Muscle layer of duodenum (tissue), 2 donors: ENCODE measurements around the gene ADAP1.

Source experiments
- H3K27ac ChIP-seq: one replicate; pipeline ENCODE4 v1.7.0; 2013; ENCODE audit warnings: mild to moderate bottlenecking, low read length
- H3K27me3 ChIP-seq: one replicate; pipeline ENCODE4 v1.7.0; 2013; ENCODE audit warnings: low read depth, mild to moderate bottlenecking, control low read depth, low read length
- H3K36me3 ChIP-seq, 2 donors: one replicate each; pipeline ENCODE4 v1.7.0; 2013; ENCODE audit warnings: low read length in 2 of 2, control low read depth in 1 of 2, mild to moderate bottlenecking in 1 of 2; ENCODE audit not compliant: insufficient read depth in 2 of 2, control insufficient read depth in 1 of 2
- H3K4me1 ChIP-seq, 2 donors: one replicate each; pipeline ENCODE4 v1.7.0; 2013; ENCODE audit warnings: low read length in 2 of 2, mild to moderate bottlenecking in 2 of 2, control low read depth in 1 of 2, moderate library complexity in 1 of 2; ENCODE audit not compliant: insufficient read depth in 2 of 2, control insufficient read depth in 1 of 2
- H3K4me3 ChIP-seq, 2 donors: one replicate each; pipeline ENCODE4 v1.7.0; 2013; ENCODE audit warnings: low read length in 2 of 2, low read depth in 1 of 2, mild to moderate bottlenecking in 1 of 2
- H3K9me3 ChIP-seq, 2 donors: one replicate each; pipeline ENCODE4 v1.7.0; 2013; ENCODE audit warnings: low read length in 2 of 2, control low read depth in 1 of 2, mild to moderate bottlenecking in 1 of 2; ENCODE audit not compliant: control insufficient read depth in 1 of 2
- donor health status: healthy.

Gene ADAP1

GRCh38 chr7:902996-903395 is 51.5 kb downstream of the ADAP1 start:
- Histone ChIP-seq H3K9me3 (no peaks in the 10 kb centered on the region), H3K27me3 (no peaks in the 10 kb centered on the region)

GRCh38 chr7:901388-902154 is 52.9 kb downstream of the ADAP1 start:
- Histone ChIP-seq H3K36me3 (peaks cover 0 to 34% of the 10 kb centered on the region in 2 donors), H3K27ac (no peak overlapping the region), H3K9me3 (no peaks in the 10 kb centered on the region), H3K27me3 (no peaks in the 10 kb centered on the region), H3K4me3 (no peak overlapping the region), H3K4me1 (peaks cover 0 to 19% of the 10 kb centered on the region in 2 donors)

More at GRCh38 chr7:902996-903395, 51.5 kb downstream of the ADAP1 start:
- Histone ChIP-seq H3K4me1 (peaks cover 0 to 12% of the 10 kb centered on the region in 2 donors), H3K27ac (no peak overlapping the region), H3K36me3 (peaks cover 0 to 20% of the 10 kb centered on the region in 2 donors), H3K4me3 (no peak overlapping the region)

- Histone ChIP-seq H3K27me3 (no peaks in the 10 kb centered on the region), H3K4me3 (no peak overlapping the region), H3K9me3 (no peaks in the 10 kb centered on the region), H3K36me3 (peaks cover 4 to 39% of the 10 kb centered on the region in 2 donors), H3K4me1 (peaks cover 0 to 19% of the 10 kb centered on the region in 2 donors), H3K27ac (no peak overlapping the region)
These were observed 53.5 kb downstream of the ADAP1 start for GRCh38 chr7:901041-901387.

- Histone ChIP-seq H3K4me3 (no peak overlapping the region), H3K36me3 (peaks cover 5 to 45% of the 10 kb centered on the region in 2 donors), H3K27me3 (no peaks in the 10 kb centered on the region), H3K4me1 (peaks cover 0 to 19% of the 10 kb centered on the region in 2 donors), H3K27ac (no peak overlapping the region), H3K9me3 (no peaks in the 10 kb centered on the region)
These were observed 54.0 kb downstream of the ADAP1 start for GRCh38 chr7:900331-901040.

GRCh38 chr7:899806-900205 is 54.7 kb downstream of the ADAP1 start:
- peaks cover 0 to 19% of the 10 kb centered on the region in 2 donors for H3K4me1 ChIP-seq
- peaks cover 7 to 51% of the 10 kb centered on the region in 2 donors for H3K36me3 ChIP-seq
- no peak overlapping the region for H3K27ac ChIP-seq
- H3K27me3 ChIP-seq = no peaks in the 10 kb centered on the region
- no peak overlapping the region for H3K4me3 ChIP-seq
- no peaks in the 10 kb centered on the region for H3K9me3 ChIP-seq

- Histone ChIP-seq H3K27ac (no peak overlapping the region), H3K36me3 (peaks cover 11 to 59% of the 10 kb centered on the region in 2 donors)
These were observed 55.4 kb downstream of the ADAP1 start for GRCh38 chr7:898855-899681.

GRCh38 chr7:898460-898854 is 56.0 kb downstream of the ADAP1 start:
- Histone ChIP-seq H3K27ac (no peak overlapping the region), H3K9me3 (no peaks in the 10 kb centered on the region), H3K4me1 (peaks cover 0 to 19% of the 10 kb centered on the region in 2 donors), H3K4me3 (no peak overlapping the region), H3K36me3 (peaks cover 11 to 63% of the 10 kb centered on the region in 2 donors), H3K27me3 (no peaks in the 10 kb centered on the region)

More at GRCh38 chr7:898855-899681, 55.4 kb downstream of the ADAP1 start:
- H3K9me3 ChIP-seq = no peaks in the 10 kb centered on the region
- H3K4me1 ChIP-seq = peaks cover 0 to 19% of the 10 kb centered on the region in 2 donors
- H3K4me3 ChIP-seq = no peak overlapping the region
- H3K27me3 ChIP-seq = no peaks in the 10 kb centered on the region

- Histone ChIP-seq H3K27me3 (no peaks in the 10 kb centered on the region), H3K4me3 (no peak overlapping the region), H3K9me3 (no peaks in the 10 kb centered on the region), H3K27ac (no peak overlapping the region), H3K36me3 (peaks cover 11 to 64% of the 10 kb centered on the region in 2 donors), H3K4me1 (peaks cover 0 to 19% of the 10 kb centered on the region in 2 donors)
These were observed 56.6 kb downstream of the ADAP1 start for GRCh38 chr7:897771-898376.

- Histone ChIP-seq H3K9me3 (no peaks in the 10 kb centered on the region), H3K36me3 (peaks cover 16 to 71% of the 10 kb centered on the region in 2 donors), H3K27ac (no peak overlapping the region), H3K27me3 (no peaks in the 10 kb centered on the region), H3K4me1 (peaks cover 0 to 19% of the 10 kb centered on the region in 2 donors), H3K4me3 (no peak overlapping the region)
These were observed 57.4 kb downstream of the ADAP1 start for GRCh38 chr7:897086-897485.

- no peak overlapping the region for H3K4me3 ChIP-seq
- no peaks in the 10 kb centered on the region for H3K9me3 ChIP-seq
- no peak overlapping the region for H3K27ac ChIP-seq
- peaks cover 19 to 77% of the 10 kb centered on the region in 2 donors for H3K36me3 ChIP-seq
- peaks cover 0 to 16% of the 10 kb centered on the region in 2 donors for H3K4me1 ChIP-seq
- no peaks in the 10 kb centered on the region for H3K27me3 ChIP-seq
These were observed 58.0 kb downstream of the ADAP1 start for GRCh38 chr7:896346-897075.
